HG02763 (cell line): ENCODE data around the gene ACP4.

ENCODE experiments used
- ATAC-seq: cut with Tn5 transposase; IDR thresholded peaks from one replicate; pipeline ENCODE4 v1.9.1; 2021; ENCODE audit warnings: mild to moderate bottlenecking, moderate library complexity; ENCODE audit not compliant: unreplicated experiment

The ACP4 gene

DNA sequence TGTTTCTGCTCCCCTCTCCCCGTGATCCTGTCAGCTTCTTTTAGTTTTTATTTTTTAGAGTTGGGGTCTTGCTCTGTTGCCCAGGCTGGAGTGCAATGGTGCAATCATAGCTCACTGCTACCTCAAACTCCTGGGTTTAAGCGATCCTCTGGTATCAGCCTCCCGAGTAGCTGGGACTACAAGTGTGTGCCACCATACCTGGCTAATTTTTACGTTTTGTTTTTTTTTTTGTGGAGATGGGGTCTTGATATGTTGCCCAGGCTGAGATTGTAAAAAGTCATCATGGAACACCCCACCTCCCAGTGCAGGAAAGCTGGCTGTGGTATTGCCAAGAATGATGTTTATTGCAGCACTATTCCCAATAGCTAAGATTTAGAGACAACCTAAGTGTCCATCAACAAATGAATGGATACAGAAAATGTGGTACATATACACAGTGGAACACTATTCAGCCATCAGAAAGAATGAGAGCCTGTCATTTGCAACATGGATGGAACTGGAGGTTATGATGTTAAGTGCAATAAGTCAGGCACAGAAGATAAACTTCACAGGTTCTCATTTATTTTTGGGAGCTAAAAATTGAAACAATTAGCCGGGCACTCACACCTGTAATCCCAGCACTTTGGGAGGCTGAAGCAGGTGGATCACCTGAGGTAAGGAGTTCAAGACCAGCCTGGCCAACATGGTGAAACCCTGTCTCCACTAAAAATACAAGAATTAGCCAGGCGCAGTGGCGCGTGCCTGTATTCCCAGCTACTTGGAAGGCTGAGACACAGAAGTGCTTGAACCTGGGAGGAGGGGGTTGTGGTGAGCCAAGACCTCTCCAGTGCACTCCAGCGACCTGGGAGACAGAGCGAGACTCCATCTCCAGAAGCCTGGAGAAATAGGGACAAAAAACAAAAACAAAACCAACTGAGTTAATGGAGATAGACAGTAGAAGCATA lies 49.8 kb downstream of the ACP4 start:
- no peak for ATAC-seq

DNA sequence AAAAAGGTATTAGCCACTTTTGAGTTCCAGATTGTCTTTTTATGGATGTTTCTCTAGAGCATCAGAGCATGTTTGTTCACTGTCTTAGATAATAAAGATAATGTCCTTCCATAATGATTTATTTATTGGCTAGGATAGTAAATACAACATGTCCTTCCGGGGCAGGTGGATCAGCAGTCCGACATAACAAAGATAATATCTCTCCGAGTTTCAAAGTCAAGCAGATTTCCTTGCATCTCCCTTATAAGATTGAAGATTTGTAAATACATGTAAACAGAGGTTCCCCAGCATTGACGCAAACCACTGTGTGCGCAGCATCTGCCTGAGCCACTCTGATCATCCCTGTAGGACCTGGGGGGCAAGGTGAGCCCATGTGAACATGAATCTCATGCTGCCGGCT lies 51.9 kb downstream of the ACP4 start:
- ATAC-seq, result no peak

DNA sequence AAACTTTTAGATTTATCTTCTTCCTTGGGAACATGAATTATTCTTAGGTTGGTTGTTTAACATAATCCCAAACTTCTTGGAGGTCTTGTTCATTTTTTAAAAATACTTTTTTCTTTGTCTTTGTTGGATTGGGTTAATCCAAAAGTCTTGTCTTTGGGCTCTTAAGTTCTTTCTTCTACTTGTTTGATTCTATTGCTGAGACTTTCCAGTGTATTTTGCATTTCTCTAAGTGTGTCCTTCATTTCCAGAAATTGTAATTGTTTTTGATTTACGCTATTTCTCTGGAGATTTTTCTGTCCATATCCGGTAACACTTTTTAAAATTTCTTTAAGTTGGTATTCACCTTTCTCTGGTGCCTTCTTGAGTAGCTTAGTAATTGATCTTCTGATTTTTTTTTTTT lies 53.0 kb downstream of the ACP4 start:
- ATAC-seq, result no peak

DNA sequence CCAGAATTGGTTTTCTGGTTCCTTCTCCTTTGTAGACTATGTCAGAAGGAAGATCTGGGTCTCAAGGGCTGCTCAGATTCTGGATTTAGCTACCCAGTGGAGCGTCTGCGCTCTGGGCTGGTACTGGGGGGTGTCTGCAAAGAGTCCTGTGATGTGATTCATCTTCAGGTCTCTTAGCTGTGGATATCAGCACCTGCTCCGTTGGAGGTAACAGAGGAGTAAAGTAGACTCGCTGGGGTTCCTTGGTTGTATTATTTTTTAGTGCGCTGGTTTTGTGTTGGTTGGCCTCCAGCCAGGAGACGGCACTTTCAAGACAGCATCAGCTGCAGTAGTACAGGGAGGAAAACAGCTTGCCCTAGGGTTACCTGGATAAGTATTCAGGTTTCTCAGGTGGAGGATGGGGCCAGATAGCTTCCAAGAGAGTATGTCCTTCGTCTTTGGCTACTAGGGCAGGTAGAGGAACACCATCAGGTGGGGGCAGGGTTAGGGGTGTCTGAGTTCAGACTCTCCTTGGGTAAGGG lies 53.5 kb downstream of the ACP4 start:
- ATAC-seq, result no peak

DNA sequence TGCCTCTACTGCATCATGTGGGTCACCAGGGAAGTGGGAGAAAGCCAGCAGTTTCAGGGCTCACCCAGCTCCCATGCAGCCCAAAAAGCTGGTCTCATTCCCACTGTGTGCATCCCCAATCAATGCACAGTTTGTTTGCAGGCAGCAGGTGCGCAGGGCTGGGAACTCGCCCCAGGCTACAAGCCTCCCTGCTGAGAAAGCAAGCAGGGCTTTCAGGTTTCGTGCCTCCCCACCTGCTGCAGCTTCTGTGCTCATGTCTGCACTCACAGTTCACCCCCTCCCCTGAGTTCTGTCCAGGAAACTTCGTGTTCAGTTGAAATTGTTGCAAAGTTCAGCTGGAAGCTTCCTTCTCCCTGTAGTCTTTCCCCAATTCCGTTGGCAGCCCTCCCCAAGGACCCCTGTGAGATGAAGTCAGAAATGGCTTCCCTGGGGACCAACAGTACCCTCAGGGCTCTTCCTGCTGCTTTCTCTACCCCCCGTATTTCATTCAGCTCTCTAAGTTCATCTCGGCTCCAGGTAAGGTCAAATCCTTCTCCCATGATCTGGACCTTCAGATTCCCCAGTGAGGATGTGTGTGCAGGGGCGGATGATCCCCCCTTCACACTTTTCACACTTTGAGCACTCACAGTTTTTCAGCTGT lies 54.2 kb downstream of the ACP4 start:
- ATAC-seq, result no peak
